Measurements from ENCODE around the gene FZR1. TPM values are rescaled to one million over a fixed set of nuclear protein-coding genes. Genes with fewer than 3 reads are reported as not detected.
A peak's percentile ranks its signal among the peaks of the same experiment; 100 is the strongest.

The FZR1 gene
- total and polyA plus RNA-seq, 2 of the 13 experiments (the other 11 are each of a cell fraction or from before 2014, with no cell fraction given), result 29.0 to 30.8 TPM

DNA sequence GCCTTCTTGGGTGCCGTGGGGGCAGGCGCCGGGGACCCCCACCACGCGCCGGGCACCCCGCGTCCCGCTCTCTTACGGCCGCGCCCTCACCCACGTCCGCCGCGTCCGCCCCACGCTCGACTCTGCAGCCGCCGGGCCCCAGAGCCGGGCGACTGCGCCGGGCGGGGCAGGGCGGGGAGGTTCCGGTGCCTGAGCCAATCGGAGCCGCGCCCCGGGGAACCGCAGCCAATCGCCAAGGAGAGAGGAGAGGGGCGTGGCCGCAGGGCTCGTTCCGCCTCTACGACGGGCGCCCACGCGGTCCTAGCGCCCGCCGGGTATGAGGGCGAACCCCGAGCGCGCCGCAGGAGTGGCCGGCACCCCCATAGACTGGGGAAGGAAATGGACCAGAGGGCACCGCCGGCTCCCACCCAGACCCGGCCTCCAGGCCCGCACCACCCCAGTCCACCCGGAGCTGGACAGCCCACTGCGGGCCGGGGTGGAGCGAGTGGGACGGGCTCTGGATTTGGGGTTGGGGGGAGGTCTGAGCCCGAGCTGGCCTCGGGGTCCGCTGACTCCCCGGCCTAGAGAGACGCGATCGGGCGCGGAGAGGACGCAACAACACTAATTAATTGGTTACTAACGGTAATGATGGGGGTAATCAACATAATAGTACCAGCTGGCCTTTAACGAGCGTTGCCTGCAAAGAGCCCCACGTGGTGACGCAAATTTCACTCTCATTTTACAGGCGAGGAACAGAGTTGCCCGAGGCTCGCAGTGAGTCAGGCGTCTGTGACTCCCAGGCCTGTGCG, 51.5 kb downstream of the FZR1 start, which contains the start of gene MFSD12 (continued):
- TF ChIP-seq ZNF687 (CRISPR knock-in tag; IDR thresholded peaks at IDR 0.05), result peak; percentile 75
- 0 out of 2 replicates have a peak, but pooled peaks have one; percentile 58 for TF ChIP-seq ZNF256 (CRISPR knock-in tag; conservative IDR thresholded peaks at IDR 0.05)
- peak; percentile 47 for TF ChIP-seq AGO1 (IDR thresholded peaks at IDR 0.05; ENCODE audit: low read depth, low read length, poor library complexity, severe bottlenecking)
- TF ChIP-seq ZNF691 (CRISPR knock-in tag; IDR thresholded peaks at IDR 0.05; ENCODE audit: borderline replicate concordance, low read depth), result no peak
- TF ChIP-seq RFX1 (IDR thresholded peaks at IDR 0.05), result no peak
- TF ChIP-seq ZFY (CRISPR knock-in tag; IDR thresholded peaks at IDR 0.05), result peak; percentile 71
- TF ChIP-seq HOXD1 (CRISPR knock-in tag; IDR thresholded peaks at IDR 0.05), result peak; percentile 48; the same call in 1 of the 2 replicates
- no peak for TF ChIP-seq CREB1 (IDR thresholded peaks at IDR 0.05)
- TF ChIP-seq CREB1 (CRISPR knock-in tag; IDR thresholded peaks at IDR 0.05), result no peak
- TF ChIP-seq, protein P1, sequence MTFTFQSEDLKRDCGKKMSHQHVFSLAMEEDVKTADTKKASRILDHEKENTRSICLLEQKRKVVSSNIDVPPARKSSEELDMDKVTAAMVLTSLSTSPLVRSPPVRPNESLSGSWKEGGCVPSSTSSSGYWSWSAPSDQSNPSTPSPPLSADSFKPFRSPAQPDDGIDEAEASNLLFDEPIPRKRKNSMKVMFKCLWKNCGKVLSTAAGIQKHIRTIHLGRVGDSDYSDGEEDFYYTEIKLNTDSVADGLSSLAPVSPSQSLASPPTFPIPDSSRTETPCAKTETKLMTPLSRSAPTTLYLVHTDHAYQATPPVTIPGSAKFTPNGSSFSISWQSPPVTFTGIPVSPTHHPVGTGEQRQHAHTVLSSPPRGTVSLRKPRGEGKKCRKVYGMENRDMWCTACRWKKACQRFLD (CRISPR knock-in tag; IDR thresholded peaks at IDR 0.05; ENCODE audit: borderline replicate concordance), result no peak
- peak; percentile 13; the same call in 1 of the 2 replicates for TF ChIP-seq HMGXB3 (CRISPR knock-in tag; IDR thresholded peaks at IDR 0.05; ENCODE audit: borderline replicate concordance)
- 0 out of 2 replicates have a peak, but pooled peaks have one; percentile 90 for TF ChIP-seq PAX8 (CRISPR knock-in tag; IDR thresholded peaks at IDR 0.05; ENCODE audit: borderline replicate concordance)
- TF ChIP-seq, protein P2, sequence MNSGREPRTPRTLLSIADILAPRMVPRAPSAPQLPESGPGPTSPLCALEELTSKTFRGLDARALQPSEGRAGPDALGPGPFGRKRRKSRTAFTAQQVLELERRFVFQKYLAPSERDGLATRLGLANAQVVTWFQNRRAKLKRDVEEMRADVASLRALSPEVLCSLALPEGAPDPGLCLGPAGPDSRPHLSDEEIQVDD (CRISPR knock-in tag; IDR thresholded peaks at IDR 0.05; ENCODE audit: borderline replicate concordance), result no peak
- peak; percentile 96 for TF ChIP-seq XRCC5 (optimal IDR thresholded peaks at IDR 0.05; ENCODE audit: low read length)
- TF ChIP-seq, protein P3, sequence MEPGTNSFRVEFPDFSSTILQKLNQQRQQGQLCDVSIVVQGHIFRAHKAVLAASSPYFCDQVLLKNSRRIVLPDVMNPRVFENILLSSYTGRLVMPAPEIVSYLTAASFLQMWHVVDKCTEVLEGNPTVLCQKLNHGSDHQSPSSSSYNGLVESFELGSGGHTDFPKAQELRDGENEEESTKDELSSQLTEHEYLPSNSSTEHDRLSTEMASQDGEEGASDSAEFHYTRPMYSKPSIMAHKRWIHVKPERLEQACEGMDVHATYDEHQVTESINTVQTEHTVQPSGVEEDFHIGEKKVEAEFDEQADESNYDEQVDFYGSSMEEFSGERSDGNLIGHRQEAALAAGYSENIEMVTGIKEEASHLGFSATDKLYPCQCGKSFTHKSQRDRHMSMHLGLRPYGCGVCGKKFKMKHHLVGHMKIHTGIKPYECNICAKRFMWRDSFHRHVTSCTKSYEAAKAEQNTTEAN (CRISPR knock-in tag; conservative IDR thresholded peaks at IDR 0.05), result no peak
- peak; percentile 78 for TF ChIP-seq KAT8 (CRISPR knock-in tag; IDR thresholded peaks at IDR 0.05)

Data from HepG2 (cell line).